GM18502 (cell line): ENCODE data around the gene PRMT2.

ENCODE experiments used
- ATAC-seq: cut with Tn5 transposase; IDR thresholded peaks from one replicate; pipeline ENCODE4 v1.9.1; 2021; ENCODE audit warnings: mild to moderate bottlenecking; ENCODE audit not compliant: unreplicated experiment, poor library complexity

The PRMT2 gene

DNA sequence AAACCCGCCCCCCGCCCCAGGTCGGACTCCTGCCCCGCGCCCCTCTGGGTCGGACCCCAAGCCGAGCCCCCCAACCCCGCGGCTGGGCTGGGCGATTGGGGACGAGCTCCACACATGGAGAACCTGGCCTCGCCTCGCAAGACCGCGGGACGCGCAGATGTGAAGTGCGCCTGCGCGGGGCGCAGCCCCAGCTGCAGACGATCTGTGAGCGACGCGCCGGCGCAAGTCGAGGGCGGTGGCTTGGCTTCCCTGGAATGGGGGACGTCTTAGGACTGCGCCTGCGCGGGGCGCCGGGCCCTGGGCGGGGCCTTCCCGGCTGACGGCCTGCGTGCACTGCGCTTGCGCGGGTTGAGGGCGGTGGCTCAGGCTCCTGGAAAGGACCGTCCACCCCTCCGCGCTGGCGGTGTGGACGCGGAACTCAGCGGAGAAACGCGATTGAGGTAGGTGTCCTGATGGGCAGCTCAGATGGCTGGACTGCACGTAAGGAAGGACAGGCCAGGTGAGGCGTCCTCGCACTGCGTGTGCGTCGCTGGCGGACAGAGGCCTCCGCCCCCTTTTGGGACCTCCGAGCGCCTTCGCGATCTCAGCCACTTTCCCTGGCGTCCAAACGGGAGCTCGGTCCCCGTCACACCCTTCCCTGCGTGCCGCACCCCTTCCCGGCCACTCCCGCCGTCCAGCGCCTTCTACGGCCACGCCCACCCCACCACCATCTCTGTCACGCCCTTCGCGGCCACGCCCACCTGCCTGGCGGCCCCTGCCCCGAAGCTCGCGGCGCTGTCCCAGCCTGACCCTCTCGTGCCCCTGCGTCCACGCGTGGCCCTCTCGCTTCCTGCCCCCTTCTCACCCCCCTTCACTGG, at the start of gene PRMT2:
Gene PRMT2 (plus strand): TSS at position 351 of the 857 bp plus-strand sequence. CDS start 1,278 bp downstream, outside the sequence.
- peak; percentile 87 for ATAC-seq

DNA sequence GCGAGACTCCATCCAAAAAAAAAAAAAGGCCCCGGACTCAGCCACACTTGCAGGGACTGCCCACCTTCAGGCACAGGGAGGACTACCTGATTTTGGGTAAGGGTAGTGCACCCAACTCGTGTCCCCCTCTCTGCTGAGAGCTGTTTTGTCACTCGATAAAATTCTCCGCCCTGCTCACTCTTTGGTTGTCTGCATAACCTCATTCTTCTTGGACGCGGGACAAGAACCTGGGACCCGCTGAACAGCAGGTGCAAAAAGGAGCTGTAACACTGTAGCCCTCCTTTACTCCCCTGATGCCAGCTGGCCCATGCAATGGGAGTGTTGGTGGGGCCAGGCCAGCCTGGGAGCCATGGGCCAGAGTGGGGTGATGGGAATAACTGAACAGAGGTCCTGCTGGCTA, 41.2 kb upstream of the PRMT2 start:
- ATAC-seq: no peak

DNA sequence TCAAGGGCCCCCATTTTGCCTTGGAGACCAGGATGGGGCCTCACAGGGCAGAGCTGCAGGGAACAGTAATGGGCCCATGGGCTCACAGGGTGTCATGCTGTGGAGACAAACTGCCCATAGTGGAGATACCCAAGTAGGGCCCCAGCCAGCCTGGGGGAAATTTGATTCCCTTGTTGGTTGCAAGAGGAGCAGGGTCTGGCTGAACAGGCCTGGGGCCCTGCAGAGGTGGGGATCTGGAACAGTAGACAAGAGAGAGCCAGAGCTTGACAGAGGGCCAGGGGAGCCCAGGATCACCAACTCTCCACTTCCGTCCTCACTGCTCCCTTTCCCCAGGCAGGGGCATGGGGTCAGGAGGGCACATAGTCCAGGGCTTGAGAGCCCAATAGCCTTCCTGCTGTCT, 39.3 kb upstream of the PRMT2 start:
- no peak for ATAC-seq

DNA sequence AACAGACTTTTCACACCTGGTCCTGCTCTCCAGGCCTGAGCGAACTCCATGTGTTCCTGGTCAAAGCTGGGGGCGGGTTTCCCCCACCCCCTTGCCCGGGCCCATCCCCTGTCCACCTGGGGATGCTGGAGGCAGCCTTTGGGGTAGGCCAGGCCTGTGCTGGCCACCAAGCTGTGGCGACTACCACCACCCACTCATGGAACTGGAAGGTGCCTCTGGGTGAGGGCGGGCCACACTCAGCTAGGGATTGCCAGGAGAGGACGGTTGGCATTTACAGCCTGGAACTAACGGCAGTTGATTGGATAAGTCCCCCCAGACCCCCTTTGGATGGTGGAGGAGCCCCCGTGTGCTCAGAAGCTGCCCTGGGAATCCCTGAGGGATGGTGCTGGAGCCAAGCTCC, 38.4 kb upstream of the PRMT2 start:
- ATAC-seq: no peak

DNA sequence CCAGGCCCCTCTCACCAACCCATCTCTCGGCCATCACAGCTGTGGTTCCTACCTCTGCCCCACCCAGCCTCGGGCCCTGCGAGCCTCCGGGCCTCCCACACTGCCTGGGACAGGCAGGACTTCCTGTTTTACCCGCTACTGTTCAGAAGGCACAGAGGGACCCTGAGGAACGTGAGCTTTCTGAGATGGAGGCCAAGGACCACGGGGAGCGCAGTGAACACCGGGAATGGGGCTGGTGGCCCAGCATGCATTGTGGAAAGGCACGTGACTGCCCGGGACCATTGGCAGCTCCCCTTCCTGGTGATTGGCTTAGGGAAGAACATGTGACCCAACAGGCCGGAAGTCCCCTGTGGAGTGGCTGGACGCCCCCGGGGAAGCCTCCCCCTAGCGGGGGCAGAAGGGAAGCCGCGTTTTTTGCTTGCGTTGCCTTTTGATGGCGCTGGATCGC, 37.6 kb upstream of the PRMT2 start:
- ATAC-seq: no peak

DNA sequence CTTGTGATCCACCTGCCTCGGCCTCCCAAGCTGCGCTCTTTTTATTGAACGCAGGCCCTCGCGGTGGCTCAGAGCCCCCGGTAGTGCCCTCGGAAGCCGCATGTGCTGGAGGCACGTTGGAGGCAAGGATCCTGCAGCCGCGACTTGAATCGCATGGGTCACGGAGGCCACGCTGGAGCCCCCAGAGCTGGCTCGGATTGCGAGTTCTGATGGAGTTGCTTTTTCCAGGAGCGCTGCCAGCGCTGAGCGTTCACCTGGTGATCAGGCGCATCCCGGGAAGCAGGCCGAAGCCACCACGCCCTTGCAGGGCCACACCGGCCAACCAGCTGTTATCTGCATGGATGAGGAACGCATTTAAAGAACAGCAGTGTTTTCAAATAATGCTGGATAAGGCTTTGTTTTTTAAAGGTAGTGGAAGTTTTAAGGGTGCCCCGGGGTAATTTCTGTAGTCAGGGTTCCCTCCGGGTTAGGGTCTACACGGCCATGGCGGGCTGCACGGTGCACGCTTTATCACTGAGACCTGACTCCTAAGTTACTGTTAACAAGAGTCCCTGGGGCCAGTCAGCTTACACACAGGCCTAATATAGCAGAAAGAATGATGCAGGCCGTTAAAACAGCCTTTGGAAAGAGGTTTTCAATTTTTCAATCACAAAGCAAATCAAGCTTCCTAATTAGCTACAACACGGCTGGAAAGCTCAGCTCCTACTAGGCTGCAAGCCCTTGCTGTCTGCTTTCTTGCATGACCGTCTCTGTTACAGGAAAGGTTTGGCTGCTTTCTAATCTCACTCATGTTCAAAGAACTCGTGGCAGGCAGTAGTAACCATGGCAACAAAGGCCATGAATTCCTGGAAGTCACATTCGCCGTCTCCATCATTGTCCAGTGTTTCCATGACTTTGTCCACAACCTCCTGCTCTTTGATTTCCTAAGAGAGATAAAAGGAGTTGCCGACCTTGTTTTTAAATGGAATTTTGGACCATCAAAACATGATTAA, 36.6 kb upstream of the PRMT2 start:
- no peak for ATAC-seq

DNA sequence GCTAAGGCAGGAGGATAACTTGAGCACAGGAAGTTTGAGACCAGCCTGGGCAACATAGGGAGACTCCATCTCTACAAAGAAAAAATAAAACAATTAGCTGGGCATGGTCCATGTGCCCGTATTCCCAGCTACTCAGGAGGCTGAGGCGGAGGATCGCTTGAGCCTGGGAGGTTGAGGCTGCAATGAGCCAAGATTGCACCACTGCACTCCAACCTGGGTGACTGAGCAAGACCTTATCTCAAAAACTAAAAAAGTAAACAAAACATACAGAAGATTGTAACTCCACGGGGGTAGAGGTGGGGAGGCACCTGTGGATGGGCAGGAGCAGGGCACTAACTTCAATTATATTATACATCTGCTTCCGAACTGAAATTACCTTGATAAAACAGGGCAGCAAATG, 35.2 kb upstream of the PRMT2 start:
- ATAC-seq: no peak

DNA sequence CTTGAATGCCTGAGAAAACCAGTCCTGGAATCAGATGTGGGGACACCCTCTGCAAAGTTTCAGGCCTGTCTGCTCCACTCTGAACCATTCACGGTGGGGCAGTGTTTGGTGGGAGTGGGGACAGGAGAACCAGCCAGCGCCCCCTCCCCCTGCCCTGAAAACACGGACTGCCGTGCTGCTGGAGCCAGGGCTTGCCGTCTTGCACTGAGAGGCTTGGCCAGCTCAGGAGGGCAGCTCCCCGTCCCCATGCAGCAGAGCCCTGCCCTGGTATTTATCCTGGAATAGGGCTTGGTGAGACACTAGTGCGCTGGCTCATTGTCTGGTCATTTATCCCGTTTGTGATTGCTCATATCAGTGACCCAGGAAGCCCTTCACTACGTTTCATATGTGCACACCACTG, 34.5 kb upstream of the PRMT2 start:
- no peak for ATAC-seq

DNA sequence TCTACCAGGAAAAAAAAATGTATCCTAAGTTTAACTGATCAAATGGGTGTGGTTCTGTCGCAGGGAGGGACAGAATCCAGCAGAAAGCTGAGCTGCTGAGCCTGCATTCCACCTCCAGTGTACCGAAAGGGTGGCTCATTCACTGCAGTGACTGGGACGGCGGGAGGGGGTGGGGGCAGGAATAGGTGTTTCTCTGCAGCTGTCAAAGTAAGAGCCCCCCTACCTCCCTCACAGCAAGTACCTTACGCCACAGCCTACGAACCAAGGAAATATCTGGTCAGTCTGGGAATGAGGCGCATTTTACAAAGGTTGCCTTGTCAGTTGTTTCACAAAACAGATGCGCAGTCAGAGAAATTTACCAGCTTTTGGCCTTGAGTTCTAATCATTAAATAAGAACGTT, 32.2 kb upstream of the PRMT2 start:
- no peak for ATAC-seq

DNA sequence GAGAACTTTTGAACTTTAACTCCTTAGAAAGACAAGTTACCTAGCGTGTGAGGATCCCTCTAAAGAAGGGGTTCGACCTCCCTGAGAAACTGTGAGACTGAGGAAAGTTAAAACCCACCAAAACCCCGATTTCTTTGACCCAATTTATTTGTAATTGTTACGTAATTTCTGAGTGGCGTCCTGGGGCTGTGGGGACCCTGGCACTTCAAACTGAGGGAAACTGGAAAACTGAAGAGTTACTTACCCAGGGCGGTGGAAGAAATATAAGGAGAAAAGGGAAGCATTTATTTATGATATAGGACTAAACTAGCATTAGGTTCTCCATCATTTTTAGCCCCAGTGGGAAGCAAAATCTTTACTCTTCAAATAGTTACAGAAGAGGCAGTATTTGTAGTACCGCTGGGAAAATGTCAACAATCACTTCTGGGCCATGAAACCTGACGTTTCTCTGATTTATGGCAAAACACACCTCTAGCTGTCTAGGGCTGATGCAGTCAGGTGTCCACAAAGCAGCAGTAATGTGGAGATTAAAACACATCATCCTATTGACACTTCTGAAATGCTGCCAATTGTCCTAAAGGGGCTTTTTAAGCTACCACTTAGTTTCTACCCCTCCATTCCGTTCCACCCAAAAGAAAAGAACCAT, 31.0 kb upstream of the PRMT2 start:
- ATAC-seq: no peak

DNA sequence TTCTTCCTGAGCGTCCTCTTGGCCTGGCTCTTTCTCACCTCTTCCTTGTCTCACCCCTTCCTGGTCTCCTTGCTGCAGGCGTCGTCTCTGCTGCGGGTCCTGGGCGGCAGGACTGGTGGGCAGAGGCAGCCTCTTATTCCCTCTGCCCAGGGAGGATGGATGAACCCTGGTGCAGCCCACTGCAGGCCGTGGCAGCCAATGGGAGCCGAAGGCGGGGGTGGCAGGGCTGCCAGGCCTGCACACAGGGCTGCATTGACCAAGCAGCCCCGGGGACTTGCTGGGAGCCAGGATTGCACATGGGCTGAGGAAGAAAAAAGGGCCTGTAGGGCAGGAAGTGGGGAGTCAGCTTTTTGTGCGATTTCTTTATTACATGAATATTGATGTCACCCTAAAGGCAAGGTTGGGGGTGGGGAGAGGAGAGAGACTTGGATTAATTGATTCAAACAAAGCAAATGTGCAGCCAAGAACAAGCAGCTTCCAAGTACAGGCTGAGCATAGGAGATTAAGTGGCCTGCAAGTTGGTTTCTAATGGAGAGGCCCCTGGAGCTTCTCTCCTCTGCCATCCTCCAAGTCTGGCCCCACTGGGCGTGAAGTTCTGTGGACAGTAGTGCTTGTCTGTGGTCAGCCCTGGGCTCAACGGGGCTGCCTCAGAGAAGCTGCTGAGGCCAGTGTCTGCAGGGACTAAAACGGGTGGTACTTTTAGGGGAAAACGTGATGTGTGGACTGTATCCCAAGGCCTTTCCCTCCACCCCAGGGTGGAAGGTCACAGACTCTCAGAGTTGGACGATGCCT, 30.3 kb upstream of the PRMT2 start, which contains the start of gene S100B:
Gene S100B (minus strand): TSS at position 108 of the 792 bp plus-strand sequence. CDS start 2,667 bp downstream, outside the sequence.
- no peak for ATAC-seq

DNA sequence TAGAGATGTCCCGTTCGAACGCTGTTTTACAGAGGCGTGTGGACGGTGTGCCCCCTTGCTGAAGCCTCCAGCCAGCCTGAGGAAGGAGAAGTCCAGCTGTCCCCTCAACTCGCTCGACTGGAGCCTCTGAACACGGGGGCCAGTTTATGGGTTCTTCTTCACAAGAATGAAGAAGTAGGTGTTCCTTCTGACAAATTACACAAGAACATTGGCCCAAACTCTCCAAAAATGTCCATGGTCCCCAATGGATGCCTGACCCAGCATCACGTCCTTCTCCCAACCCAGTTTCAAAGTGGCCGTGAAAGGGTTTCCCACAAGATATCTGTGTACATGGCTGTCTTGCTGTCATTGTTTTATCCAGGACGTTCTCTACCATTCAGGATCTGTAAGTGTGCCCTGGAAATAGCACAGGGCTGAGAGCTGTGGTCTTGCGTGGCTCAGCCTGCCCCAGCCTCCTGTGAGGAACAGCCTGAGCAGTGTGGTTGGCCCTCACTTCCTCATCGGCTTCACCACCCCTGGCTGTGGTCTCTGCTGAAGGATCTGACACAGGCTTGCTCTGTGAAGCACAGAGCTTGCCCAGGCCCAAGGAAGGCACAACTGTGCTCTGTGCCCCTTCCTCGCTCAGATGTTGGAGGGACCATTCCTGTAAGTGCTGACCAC, 29.6 kb upstream of the PRMT2 start:
- ATAC-seq: peak; percentile 59

DNA sequence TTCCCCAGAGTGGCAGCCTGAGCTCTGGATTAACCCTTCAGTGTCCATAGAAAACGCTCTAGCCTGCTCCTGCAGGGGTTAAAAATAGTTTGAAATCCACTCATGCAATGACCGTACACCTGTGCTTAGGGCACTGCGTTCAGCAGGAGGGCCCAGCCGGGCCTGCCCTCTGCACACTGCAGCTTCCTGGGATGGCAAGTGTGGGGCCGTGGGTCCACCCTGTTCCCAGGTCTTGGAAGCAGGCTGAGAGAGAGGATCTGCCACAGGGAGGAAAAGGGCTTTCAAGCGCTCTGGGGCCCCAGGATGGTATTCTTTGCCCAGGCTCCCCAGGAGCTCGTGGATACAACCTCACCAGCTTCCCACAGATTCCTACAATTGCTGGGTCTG, 29.1 kb upstream of the PRMT2 start:
- ATAC-seq: peak; percentile 1

DNA sequence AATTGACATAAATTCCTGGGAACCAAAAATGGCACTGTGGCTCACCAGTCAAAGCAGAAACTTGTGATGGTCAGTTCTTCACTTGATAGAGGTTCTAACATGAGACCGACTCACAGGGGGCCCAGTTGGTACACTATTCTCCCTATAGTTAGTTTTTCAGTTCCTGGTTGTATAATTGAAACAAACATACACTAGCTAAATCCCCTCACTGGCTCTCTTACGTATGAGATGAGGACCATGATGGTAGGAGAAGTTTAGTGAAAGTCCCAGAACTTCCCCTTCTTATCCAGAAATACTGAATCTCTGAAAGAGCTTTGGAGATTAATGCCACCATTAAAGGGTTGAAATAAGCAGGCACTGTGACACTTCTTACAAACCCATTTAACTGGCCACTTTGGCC, 27.8 kb upstream of the PRMT2 start:
- no peak for ATAC-seq

DNA sequence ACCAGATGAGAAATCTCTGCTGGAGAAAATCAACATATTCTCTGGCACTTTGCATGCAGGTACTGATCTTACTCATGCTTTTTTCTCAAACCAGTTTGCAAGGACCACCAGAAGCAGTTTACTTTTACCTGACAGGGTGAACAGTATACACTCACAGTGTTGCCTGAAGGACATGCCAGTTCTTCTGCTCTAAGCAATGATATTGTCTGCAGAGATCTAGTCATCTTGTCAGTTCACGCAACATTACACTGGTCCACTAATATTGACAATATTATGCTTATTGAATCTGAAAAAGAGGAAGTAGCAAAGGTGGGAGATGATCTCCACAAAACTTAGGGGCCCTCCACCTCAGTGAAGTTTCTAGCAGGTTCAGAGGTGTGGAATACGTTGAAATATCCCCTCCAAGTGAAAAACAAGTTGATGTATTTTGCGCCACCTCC, 26.8 kb upstream of the PRMT2 start:
- peak; percentile 52 for ATAC-seq

DNA sequence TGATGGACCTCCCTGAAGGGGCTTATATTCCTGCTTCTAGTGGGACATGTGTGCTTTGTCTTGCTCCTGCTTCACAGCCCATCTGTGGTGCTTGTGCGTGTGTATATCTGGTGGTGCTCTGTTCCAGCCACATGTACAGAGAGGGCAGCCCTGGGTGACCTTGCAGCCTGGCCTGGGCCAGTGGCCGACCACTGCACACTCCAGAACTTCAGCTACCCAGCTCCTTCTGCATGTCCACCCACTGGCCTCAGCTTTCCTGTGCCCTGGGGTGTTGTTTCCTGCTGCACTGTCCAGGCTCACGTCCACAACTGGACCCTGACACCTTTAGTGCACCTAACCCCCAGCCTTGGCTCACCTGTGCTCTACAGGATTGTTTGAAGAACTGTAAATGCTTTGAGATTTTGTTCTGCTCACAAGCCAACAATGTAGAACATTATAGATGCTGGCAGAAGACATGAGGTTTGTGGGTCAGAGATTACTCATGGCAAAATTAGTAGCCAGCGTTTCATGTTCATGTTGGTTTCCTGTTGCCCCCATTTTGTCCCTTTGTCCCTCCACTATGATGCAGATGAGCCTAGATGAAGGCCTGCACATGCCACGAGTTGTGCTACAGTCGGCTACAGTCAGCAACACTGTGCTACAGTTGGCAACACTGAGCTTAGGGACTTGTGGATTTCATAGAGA, 25.3 kb upstream of the PRMT2 start:
- no peak for ATAC-seq

DNA sequence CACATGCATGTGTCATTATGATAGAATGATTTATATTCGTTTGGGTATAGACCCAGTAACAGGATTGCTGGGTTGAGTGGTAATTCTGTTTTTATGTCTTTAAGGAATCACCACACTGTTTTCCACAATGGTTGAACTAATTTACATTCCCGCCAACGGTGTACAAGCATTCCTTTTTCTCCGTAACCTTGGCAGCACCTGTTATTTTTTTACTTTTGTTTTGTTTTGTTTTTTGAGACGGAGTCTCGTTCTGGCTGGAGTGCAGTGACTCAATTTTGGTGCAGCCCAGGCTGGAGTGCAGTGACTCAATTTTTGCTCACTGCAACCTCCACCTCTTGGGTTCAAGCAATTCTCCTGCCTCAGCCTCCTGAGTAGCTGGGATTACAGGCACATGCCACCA, 22.1 kb upstream of the PRMT2 start:
- no peak for ATAC-seq

DNA sequence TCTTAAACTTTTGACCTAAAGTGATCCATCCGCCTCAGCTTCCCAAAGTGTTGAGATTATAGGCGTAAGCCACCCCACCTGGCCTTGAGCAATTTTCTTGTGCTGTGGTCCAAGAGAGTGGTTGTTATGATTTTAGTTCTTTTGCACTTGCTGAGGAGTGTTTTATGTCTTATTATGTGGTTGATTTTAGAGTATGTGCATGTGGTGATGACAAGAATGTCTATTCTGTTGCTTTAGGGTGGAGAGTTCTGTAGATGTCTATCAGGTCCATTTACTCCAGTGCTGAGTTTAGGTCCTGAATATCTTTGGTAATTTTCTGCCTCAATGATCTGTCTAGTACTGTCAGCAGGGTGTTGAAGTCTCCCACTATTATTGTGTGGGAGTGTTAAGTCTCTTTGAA, 19.4 kb upstream of the PRMT2 start:
- ATAC-seq: no peak

DNA sequence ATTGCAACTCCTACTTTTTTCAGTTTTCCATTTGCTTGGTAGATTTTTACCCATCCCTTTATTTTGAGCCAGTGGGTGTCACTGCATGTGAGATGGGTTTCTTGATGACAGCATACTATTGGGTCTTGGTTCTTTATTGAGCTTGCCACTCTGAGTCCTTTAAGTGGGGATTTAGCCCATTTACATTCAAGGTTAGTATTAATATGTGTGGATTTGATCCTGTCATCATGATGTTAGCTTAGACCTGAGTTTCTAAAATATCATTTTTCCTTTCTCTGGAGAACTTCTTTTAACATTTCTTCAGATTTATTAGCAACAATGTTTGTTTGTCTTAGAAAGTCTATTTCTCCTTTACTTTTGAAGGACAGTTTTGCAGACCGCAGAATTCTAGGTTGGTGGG, 18.8 kb upstream of the PRMT2 start:
- no peak for ATAC-seq
